Activated CD4-positive, CD25-positive, alpha-beta regulatory T cell treated with anti-CD3 and anti-CD28 coated beads, Interleukin-2, amount 50 U/mL, for 72 hours (primary cell): ENCODE data around the gene GINS2.

Experiments
- DNase-seq: peaks from one replicate; pipeline ENCODE4 v3.0.0; 2021

The GINS2 gene

GRCh38 chr16:85665373-85665740, 23.4 kb downstream of the GINS2 start:
- DNase-seq = no peak

GRCh38 chr16:85664580-85665372, 24.0 kb downstream of the GINS2 start:
- no peak for DNase-seq

DNA sequence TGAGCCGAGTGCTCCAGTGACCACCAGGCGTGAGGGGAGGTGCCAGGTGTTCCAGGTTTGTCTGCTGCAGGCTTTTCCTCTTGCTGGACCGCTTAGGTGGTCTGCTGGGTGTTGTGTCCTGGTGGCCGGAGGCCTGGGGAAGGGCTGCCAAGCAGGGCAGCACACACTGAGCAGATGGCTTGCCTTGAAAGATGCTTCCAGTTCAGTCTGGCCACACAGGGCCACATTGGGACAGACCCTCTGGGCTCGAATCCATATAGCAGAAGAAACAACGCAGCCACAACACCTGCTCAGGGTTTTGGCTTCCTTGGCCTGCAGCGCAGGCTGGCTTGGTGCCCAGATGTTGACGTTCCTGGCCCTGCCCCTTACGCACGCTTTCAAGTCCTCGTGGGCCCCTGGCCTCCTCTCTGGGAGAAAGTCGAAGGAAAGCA, 24.8 kb downstream of the GINS2 start:
- no peak for DNase-seq

- no peak for DNase-seq
Measured at GRCh38 chr16:85662976-85663830, 25.6 kb downstream of the GINS2 start.

DNA sequence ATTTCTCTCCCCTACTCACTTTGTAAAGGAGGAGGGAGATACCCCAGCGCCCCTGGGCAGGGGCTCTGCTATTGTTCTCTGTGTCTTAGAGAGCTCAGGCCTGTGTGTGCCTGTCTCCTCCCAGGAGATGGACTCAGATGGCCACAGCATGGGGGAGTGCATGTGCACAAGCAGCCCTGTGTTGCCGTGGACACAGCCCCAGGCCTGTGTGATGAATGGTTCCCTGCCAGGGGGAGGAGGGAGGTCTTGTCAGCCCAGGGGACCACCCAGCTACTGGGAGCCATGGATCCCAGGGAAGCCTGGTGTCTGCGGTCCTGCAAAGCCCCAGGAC, 26.3 kb downstream of the GINS2 start:
- no peak for DNase-seq

DNA sequence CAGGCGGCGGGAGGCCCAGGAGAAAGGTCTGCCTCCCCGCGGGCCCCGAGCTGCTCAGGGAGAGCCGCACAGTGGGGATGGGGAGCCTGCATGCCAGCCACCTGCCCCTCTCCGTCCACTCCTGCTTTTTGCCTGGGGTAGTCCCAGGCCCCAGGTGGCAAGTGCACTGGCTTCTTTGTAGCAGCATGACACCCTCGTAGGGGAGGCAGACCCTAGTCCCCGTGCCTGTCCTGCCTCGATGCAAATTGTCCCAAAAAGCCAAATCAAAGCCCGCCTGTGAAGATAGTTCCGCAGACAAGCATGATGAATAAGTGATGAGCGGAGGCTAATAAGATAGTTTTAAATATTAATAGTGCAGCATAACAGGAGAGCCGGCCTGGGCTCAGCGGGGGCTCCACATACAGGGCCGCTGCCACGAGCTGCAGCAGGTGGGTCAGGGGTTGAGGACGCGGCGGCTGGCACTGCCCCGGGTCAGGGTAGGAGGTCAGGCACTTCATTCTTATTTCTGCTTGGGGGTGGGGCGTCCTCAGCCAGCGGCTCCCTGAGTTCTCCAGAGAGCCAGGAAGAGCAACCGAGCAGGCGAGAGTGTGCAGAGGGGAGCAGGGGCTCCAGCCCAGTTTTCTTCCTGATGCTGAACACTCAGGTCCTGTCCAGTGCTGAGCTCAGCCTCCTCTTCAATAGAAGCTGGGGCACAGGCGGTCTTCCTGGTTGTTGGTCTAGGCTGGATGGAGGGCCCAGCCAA, 26.8 kb downstream of the GINS2 start:
- no peak for DNase-seq

DNA sequence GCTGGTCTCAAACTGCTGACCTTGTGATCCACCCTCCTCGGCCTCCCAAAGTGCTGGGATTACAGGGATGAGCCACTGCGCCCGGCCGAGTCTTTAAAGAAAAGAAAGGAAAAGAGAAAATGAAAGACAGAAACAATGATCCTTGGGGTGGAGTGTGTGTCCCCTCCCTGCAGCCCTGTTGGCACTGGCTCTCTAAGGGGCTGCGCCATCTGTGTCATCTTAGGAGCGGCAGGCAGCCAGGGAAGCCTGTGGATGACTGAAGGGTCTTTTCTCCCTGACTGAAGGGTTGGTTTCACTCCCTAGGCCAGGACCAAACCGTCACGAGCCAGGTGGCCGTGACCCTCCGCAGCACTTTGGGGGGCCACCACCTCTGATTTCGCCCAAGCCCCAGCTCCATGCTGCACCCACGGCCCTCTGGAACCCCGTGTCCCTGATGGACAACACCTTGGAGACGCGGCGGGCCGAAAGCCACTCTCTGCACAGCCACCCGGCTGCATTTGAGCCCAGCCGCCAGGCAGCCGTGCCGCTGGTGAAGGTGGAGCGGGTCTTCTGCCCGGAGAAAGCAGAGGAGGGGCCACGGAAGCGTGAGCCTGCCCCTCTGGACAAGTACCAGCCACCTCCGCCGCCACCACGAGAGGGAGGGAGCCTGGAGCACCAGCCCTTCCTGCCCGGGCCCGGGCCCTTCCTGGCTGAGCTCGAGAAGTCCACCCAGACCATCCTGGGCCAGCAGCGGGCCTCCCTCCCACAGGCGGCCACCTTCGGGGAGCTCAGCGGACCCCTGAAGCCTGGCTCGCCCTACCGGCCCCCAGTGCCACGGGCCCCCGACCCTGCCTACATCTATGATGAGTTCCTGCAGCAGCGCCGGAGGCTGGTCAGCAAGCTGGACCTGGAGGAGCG, 27.7 kb downstream of the GINS2 start:
- DNase-seq = no peak

- DNase-seq = peak; percentile 72
Measured at GRCh38 chr16:85659805-85660511, 28.8 kb downstream of the GINS2 start.

DNA sequence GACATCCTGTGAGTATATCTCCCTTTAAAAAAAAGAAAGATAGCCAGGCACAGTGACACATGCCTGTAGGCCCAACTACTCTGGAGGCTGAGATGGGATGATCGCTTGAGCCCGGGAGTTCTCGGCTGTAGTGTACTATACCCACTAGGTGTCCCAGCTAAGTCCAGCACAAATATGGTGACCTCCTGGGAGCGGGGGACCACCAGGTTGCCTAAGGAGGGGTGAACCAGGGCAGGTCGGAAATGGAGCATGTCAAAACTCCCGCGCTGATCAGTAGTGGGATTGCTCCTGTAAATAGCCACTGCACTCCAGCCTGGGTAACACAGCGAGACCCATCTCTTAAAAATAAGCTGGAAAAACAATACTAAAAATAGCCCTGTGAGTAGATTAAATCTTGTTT, 29.4 kb downstream of the GINS2 start:
- no peak for DNase-seq

DNA sequence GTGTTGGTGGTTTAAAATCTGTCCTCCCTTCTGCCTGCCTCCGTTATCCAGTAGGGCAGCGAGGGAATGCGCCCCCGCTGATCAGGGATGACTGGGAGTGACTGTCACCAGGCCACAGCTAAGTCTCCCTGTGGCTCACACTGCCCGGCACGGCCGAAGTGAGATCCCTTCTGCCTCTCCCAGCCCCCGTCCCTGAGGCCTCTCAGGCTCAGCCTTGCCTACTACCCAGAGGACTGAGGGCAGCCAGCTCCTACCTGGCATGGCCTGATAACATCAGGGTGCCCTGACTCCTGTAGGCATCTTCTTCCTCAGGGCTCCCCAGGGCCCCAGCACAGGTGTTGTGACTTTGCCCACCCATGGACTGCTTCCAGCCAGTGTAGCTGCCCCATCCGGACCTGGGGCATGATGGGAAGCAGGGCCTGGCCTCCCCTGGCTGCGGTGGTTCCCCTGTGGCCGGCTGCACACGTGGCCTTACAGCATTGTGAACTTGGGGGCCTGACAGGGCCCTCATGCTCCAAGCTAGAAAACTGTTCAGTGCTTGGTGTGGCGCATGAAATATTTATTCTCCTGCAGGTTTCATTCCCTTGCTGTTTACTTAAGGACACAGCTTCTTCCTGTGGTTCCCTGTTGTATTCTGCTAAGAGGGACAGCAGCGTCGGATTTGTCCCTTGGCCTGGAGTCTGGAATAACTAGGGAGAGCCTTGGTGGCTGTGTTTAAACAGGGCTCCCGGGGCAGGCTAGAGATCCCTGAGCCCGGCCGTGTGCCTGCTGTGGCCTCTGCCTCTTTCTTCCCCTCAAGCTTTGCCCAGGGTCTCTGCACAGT, 30.0 kb downstream of the GINS2 start:
- DNase-seq = no peak

GRCh38 chr16:85657996-85658395, 30.8 kb downstream of the GINS2 start:
- no peak for DNase-seq

DNA sequence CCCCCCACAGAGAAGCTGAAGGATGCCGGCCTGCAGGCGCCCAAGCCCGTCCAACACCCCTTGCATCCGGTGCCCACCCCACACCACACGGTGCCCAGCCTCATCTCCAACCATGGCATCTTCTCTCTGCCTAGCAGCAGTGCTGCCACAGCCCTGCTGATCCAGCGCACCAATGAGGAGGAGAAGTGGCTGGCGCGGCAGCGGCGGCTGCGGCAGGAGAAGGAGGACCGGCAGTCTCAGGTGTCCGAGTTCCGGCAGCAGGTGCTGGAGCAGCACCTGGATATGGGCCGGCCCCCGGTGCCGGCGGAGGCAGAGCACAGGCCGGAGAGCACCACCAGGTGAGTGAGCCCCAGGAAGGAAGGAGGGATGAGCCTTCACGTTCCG, 31.5 kb downstream of the GINS2 start:
- no peak for DNase-seq

DNA sequence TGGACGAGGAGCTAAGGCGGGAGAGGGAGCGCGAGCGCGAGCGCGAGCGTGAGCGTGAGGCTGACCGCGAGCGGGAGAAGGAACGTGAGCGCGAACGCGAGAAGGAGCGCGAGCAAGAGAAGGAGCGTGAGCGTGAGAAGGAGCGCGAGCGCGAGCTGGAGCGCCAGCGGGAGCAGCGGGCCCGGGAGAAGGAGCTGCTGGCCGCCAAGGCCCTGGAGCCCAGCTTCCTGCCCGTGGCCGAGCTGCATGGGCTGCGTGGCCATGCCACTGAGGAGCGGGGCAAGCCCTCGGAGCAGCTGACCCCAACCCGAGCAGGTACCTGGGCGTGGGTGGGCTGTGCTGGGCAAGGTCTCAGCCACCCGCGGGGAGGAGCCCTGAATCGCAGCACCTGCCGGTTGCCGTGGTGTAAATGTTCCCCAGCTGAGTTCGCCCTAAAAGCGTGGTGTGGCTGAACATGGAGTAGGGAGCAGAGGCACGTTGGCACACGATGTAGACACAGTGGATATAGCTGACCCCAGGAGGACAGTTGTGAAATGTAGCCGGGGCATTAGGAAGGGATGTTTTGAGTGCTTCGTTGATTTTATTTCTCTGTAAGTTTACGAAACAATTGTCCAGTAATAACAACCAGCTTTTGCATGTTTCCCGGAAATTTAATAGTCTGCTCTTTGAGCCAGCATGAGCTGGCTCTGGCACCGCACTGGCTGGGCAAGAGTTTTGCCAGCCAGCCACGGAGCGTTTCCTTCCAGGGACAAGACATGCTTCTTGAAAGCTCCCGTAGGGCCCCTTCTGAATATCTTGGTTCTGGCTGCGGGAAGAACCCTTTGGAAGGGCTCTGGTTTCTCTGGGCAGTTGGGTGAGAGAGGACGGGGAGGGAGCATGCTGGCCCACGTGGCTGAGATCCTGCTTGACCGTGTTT, 32.1 kb downstream of the GINS2 start:
- no peak for DNase-seq

DNA sequence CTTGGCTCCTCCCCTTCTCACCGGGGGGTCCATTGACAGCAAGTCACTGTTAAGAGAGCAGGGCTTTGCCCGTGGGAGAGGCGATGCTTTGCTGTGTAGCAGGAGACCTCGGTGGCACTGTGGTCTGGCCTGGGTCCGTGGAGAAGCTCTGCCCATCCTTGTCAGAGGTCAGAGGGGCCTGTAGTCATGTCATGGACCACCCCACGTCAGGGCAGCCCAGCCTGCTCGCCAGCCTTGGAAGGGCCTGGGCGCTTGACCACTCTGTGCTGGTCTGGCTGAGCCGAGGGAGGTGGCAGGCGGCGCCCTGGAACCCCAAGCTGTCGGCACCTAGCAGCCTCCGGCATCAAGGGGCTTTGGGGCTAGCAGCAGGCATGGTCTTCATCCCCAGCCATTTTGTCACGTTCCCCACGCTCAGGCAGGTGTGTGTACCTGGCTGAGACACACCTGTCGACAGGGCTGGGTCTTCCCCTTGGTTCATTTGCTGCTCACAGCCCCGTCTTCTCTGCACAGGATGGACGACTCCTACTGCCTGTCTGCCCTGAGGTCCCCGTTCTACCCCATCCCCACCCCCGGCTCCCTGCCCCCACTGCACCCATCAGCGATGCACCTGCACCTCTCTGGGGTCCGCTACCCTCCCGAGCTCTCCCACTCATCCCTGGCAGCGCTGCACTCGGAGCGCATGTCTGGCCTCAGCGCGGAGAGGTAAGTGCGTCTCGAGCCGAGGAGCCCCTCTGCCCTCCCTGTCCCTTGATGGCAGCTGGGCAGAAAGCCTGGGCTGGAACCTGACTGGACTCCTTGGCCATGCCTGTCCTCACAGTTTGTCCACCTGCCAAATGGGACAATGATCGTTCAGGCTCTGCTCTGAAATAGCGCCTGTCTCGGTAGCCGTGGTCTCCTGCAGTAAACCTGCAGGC, 33.3 kb downstream of the GINS2 start:
- DNase-seq = no peak

DNA sequence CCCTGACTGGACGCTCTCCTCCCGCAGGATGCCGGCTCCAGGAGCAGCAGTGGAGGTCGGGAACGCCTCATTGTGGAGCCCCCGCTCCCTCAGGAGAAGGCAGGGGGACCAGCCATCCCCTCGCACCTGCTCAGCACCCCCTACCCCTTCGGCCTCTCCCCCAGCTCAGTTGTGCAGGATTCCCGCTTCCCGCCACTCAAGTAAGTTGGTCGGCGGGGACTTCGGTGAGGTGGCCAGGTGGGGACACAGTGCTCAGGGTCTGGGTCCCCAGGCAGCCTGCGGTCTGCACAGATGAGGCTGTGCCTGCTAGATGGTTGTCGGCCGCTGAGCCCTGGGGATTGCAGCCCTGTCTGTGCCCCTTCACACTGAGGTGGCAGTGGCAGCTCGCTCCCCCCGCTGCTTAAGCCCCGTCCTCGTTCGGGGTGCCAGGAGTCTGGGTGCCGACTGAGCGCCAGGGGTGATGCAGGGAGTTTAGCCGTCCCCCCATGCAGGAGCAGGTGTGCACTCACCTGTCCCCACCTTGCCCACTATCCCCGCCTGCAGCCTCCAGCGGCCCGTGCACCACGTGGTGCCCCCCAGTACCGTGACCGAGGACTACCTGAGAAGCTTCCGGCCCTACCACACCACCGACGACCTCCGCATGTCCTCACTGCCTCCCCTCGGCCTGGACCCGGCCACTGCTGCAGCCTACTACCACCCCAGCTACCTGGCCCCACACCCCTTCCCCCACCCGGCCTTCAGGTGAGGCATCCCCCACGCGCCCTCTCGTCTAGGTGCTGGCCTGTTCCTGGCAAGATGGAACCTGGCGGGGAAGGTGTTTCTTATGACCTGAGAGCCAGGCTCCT, 34.3 kb downstream of the GINS2 start:
- no peak for DNase-seq

DNA sequence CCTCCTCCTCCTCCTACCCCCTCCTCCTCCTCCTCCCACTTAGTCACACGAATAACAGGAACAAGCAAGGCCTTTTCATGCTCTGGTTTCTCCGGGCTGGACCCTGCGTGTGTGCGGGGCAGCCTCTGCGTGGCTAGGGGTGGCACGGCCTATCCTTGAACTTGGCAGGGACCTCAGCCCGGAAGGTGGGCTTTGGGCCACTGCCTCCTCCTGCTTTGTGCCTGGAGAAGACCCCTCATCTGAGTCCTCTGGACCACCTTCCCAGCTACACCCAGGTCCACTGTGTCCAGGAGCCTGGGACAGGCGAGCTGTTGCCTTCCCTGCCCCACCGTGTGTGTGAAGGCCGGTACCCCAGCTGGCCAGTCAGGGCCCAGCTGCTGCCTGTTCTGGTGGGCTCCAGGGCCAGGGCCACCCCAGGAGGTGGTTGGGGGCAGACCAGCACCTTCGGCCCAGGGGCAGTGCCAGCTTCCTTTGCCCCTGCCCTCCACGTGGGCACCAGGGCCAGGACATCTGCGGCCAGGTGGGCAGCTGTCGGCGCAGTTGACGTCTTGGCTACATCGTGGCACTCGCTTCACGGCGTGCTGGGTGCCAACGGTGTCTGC, 35.4 kb downstream of the GINS2 start:
- DNase-seq = no peak
